ENCODE data around the gene KANSL2. TPM values are rescaled to one million over a fixed set of nuclear protein-coding genes. Genes with fewer than 3 reads are reported as not detected.

KANSL2 gene
- total RNA-seq, 1 experiment from 2014 or later = 41.6 TPM

DNA sequence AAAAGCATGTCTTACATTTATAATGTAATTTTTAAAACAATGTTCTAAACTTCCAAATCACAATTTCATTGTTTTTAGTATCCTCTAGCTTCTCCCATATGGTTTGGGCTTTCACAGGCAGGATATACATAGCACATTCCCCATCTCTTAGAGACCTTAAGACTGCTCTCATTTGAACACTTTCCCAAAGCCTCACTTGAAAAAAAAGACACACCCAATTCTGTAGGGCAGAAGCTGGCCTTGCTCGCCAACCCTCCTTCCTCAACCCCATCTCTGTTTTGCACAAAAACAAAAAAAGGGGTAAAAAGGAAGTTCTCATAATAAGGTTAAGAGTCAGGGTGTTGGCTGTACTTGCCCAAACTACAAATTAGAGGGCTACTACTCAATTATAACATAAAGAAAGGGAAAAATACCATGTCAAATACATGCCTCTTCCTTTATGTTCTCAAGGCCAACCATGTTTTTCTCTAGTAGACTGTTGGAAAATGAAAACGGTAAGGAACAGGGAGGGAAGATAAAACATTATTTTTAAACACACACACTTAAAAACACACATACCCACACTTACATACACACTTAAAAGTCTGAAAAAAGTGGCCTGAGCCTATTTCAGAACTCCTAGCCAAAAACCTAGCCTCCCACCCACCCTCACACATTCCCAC, 9.9 kb upstream of the KANSL2 start:
- DNase-seq (ENCODE audit: low read depth, low spot score) (no peak), ATAC-seq (no peak)
- Histone ChIP-seq H2AFZ (ENCODE audit: low read depth, low read length, poor library complexity, severe bottlenecking) (no peak overlapping the region), H3K9ac (ENCODE audit: low read length) (no peak overlapping the region), H3K4me1 (ENCODE audit: control insufficient read depth in 1 of 2, insufficient read depth in 2 of 2, low read length in 2 of 2) (no peaks in the 10 kb centered on the region), H3K36me3 (ENCODE audit: control insufficient read depth in 1 of 2, insufficient read depth in 2 of 2, low read length in 2 of 2) (peaks cover 51 to 69% of the 10 kb centered on the region in 2 experiments), H4K20me1 (ENCODE audit: insufficient read depth) (peaks cover 5% of the 10 kb centered on the region; the same call in 1 of the 2 replicates), H3K4me3 (replicated peaks in 1 of 2; ENCODE audit: low read depth in 1 of 2, low read length in 2 of 2) (no peak overlapping the region), H3K9me3 (ENCODE audit: control insufficient read depth in 1 of 2, insufficient read depth in 1 of 2, low read depth in 1 of 2, low read length in 2 of 2) (no peaks in the 10 kb centered on the region), H3K79me2 (ENCODE audit: insufficient read depth, low read length) (peaks cover 77% of the 10 kb centered on the region), H3K9me2 (ENCODE audit: insufficient read depth) (no peaks in the 10 kb centered on the region), H3K4me2 (ENCODE audit: low read length) (no peak overlapping the region), H3K27ac (ENCODE audit: low read depth, low read length) (no peak overlapping the region), H3K27me3 (ENCODE audit: insufficient read depth, low read length) (no peaks in the 10 kb centered on the region)
- POLR2A ChIA-PET = interaction anchor here (1.9 kb wide), 1 partner anchor 10 kb away, joined by 6 read pairs; the partner anchor contains the start of gene KANSL2
- intact Hi-C loops (cut with micrococcal nuclease) = no loop called here
- BruUV-seq (replicated peaks) = no TSS peak
- TF ChIP-seq ZFX (IDR thresholded peaks at IDR 0.05) = no peak
- TF ChIP-seq EGR1 (IDR thresholded peaks at IDR 0.05; ENCODE audit: low read depth) = no peak
- no peak for TF ChIP-seq SIN3A (IDR thresholded peaks at IDR 0.05; ENCODE audit: low read depth)
- TF ChIP-seq JUND (IDR thresholded peaks at IDR 0.05) = no peak
- RAD21 ChIA-PET (ENCODE audit: low non-redundant PET in 1 of 2, low total read pairs in 2 of 2, uncharacterized antibody in 2 of 2, unreplicated experiment in 2 of 2) = interaction anchor here in 1 of 2 experiments (0.7 kb wide), 1 partner anchor 1254 kb away, joined by 3 read pairs; no protein-coding TSS in a partner anchor
- CTCF ChIA-PET = no interaction called here

DNA sequence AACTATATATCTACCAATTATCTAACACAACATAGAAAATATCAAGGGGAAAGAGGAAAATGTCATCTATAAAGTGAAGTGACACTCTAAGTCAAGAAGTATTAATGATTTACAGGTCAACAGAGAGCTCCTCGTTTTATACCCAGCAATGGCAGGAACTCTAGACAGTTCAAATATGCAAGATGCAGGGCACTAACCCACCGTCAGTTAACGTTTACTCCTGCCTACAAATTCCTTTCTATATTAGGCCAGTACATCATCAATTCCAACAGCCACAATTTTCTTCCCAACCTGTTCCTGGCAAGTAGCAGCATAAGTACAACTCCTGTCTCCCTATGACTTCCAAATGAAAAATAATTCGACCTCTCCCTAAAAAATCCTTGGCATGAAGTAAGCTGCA, 9.0 kb upstream of the KANSL2 start:
- Histone ChIP-seq H2AFZ (ENCODE audit: low read depth, low read length, poor library complexity, severe bottlenecking) (no peak overlapping the region), H3K4me1 (ENCODE audit: control insufficient read depth in 1 of 2, insufficient read depth in 2 of 2, low read length in 2 of 2) (no peaks in the 10 kb centered on the region), H3K9me3 (ENCODE audit: control insufficient read depth in 1 of 2, insufficient read depth in 1 of 2, low read depth in 1 of 2, low read length in 2 of 2) (no peaks in the 10 kb centered on the region), H3K27ac (ENCODE audit: low read depth, low read length) (no peak overlapping the region), H3K4me2 (ENCODE audit: low read length) (no peak overlapping the region), H3K79me2 (ENCODE audit: insufficient read depth, low read length) (peaks cover 68% of the 10 kb centered on the region), H3K9me2 (ENCODE audit: insufficient read depth) (no peaks in the 10 kb centered on the region), H3K27me3 (ENCODE audit: insufficient read depth, low read length) (no peaks in the 10 kb centered on the region), H4K20me1 (ENCODE audit: insufficient read depth) (no peaks in the 10 kb centered on the region; the same call in 1 of the 2 replicates), H3K9ac (ENCODE audit: low read length) (no peak overlapping the region), H3K4me3 (replicated peaks in 1 of 2; ENCODE audit: low read depth in 1 of 2, low read length in 2 of 2) (no peak overlapping the region), H3K36me3 (ENCODE audit: control insufficient read depth in 1 of 2, insufficient read depth in 2 of 2, low read length in 2 of 2) (peaks cover 42 to 63% of the 10 kb centered on the region in 2 experiments)
- RAD21 ChIA-PET (ENCODE audit: low non-redundant PET in 1 of 2, low total read pairs in 2 of 2, uncharacterized antibody in 2 of 2, unreplicated experiment in 2 of 2) = no interaction called here
- no TSS peak for BruUV-seq (replicated peaks)
- CTCF ChIA-PET = no interaction called here
- POLR2A ChIA-PET = interaction anchor here (1.9 kb wide), 1 partner anchor 9 kb away, joined by 6 read pairs; the partner anchor contains the start of gene KANSL2
- ATAC-seq (no peak), DNase-seq (ENCODE audit: low read depth, low spot score) (no peak)
- intact Hi-C loops (cut with micrococcal nuclease) = no loop called here
- TF ChIP-seq, protein P1, sequence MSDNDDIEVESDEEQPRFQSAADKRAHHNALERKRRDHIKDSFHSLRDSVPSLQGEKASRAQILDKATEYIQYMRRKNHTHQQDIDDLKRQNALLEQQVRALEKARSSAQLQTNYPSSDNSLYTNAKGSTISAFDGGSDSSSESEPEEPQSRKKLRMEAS (IDR thresholded peaks at IDR 0.05) = no peak
- TF ChIP-seq ZFX (IDR thresholded peaks at IDR 0.05) (no peak), EZH2phosphoT487 (IDR thresholded peaks at IDR 0.05; ENCODE audit: borderline replicate concordance) (no peak), ELF1 (IDR thresholded peaks at IDR 0.05; ENCODE audit: borderline replicate concordance, low read depth) (no peak)
- TF ChIP-seq, protein P2, sequence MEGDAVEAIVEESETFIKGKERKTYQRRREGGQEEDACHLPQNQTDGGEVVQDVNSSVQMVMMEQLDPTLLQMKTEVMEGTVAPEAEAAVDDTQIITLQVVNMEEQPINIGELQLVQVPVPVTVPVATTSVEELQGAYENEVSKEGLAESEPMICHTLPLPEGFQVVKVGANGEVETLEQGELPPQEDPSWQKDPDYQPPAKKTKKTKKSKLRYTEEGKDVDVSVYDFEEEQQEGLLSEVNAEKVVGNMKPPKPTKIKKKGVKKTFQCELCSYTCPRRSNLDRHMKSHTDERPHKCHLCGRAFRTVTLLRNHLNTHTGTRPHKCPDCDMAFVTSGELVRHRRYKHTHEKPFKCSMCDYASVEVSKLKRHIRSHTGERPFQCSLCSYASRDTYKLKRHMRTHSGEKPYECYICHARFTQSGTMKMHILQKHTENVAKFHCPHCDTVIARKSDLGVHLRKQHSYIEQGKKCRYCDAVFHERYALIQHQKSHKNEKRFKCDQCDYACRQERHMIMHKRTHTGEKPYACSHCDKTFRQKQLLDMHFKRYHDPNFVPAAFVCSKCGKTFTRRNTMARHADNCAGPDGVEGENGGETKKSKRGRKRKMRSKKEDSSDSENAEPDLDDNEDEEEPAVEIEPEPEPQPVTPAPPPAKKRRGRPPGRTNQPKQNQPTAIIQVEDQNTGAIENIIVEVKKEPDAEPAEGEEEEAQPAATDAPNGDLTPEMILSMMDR (IDR thresholded peaks at IDR 0.05 in 2 of 3, conservative IDR thresholded peaks at IDR 0.05 in 1 of 3; ENCODE audit: borderline replicate concordance in 1 of 3, insufficient read depth in 1 of 3, low read depth in 2 of 3, low read length in 2 of 3) = no peak

Measured in HCT116 (cell line).